Measurements from ENCODE around the gene OR1G1. TPM values are rescaled to one million over a fixed set of nuclear protein-coding genes. Genes with fewer than 3 reads are reported as not detected.

The OR1G1 gene
- not detected in 2 replicates for total RNA-seq

GRCh38 chr17:3127451-3127850 is at the start of gene OR1G1:
Gene OR1G1, minus strand, starts transcription at chr17:3127551. Its CDS starts 0 bp downstream, at chr17:3127551.

DNA sequence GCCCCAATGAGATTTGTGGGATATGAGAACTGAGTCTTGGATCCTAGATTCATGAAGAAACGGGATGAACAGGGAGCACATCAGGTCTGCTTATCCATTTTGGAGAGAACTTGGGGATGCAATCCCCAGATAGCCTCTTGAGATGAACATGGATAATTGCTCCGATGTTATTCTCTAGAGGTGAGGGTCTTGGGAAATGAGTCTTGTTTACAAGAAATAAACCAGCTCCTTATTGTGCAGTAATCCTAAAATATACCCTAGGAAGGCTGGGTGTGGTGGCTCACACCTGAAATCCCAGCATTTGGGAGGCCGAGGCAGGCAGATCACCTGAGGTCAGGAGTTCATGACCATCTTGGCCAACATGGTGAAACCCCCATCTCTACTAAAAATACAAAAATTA is 23.0 kb downstream of the OR1G1 start, which contains the start of gene OR1D2:
Gene OR1D2, minus strand, starts transcription at position 101 of the 400 bp plus-strand sequence. CDS start 11,426 bp downstream, outside the sequence.

Other genes with a start within 250 kb of the OR1G1 start
- gene OR1D5, start 63.9 kb downstream of the OR1G1 start, total RNA-seq, result not detected in 2 replicates
- gene OR1D2, start 23.1 kb downstream of the OR1G1 start, total RNA-seq, result not detected in 2 replicates
- not detected in 2 replicates for gene OR1A2, start 70.0 kb upstream of the OR1G1 start, total RNA-seq
- not detected in 2 replicates for gene OR1A1, start 80.1 kb upstream of the OR1G1 start, total RNA-seq
- gene OR3A1, start 170.8 kb upstream of the OR1G1 start, total RNA-seq, result not detected in 2 replicates

Data from placental epithelial cell (primary cell).